HEK293T (cell line): Measurements from ENCODE around the gene ZCCHC14.

Source experiments
- CTCF ChIA-PET: fragments of 350-600 bp; formaldehyde crosslinking; extraction: SDS; loops from one replicate; lab custom pipeline; 2021; ENCODE audit warnings: antibody characterized with exemption, inconsistent platforms; lab: Yijun Ruan, JAX
- POLR2A ChIA-PET: fragments of 350-600 bp; formaldehyde crosslinking; extraction: SDS; loops from one replicate; lab custom pipeline; 2020; ENCODE audit warnings: antibody characterized with exemption, inconsistent platforms; lab: Yijun Ruan, JAX
- DNase-seq: peaks from one replicate; pipeline ENCODE4 v3.0.0; 2012; ENCODE audit warnings: mixed read lengths; ENCODE audit errors: extremely low spot score
- ARNT ChIP-seq: fragments of 450-650 bp; IDR thresholded peaks from 2 replicates; pipeline ENCODE4 v1.6.1; 2017; ENCODE audit warnings: mild to moderate bottlenecking
- BHLHE40 ChIP-seq: fragments of 450-650 bp; IDR thresholded peaks from 2 replicates; pipeline ENCODE4 v1.6.1; 2016; ENCODE audit warnings: mild to moderate bottlenecking, moderate library complexity, borderline replicate concordance
- CTBP1 ChIP-seq: fragments of 450-650 bp; IDR thresholded peaks from 2 replicates; pipeline ENCODE4 v1.6.1; 2016; ENCODE audit warnings: borderline replicate concordance
- ELF4 ChIP-seq: fragments of 450-650 bp; IDR thresholded peaks from 2 replicates; pipeline ENCODE4 v1.6.1; 2017; ENCODE audit warnings: antibody characterized with exemption
- FOXK2 ChIP-seq: fragments of 450-650 bp; IDR thresholded peaks from 2 replicates; pipeline ENCODE4 v1.6.1; 2016; ENCODE audit warnings: mild to moderate bottlenecking
- FOXM1 ChIP-seq: fragments of 450-650 bp; IDR thresholded peaks from 2 replicates; pipeline ENCODE4 v1.6.1; 2017; ENCODE audit warnings: mild to moderate bottlenecking, borderline replicate concordance
- HDGF ChIP-seq: fragments of 450-650 bp; IDR thresholded peaks from 2 replicates; pipeline ENCODE4 v1.6.1; 2017; ENCODE audit warnings: antibody characterized with exemption, borderline replicate concordance
- L3MBTL2 ChIP-seq: fragments of 450-650 bp; conservative IDR thresholded peaks from 2 replicates; pipeline ENCODE4 v1.6.1; 2016; ENCODE audit warnings: mild to moderate bottlenecking
- LEF1 ChIP-seq: fragments of 450-650 bp; IDR thresholded peaks from 2 replicates; pipeline ENCODE4 v1.6.1; 2017; ENCODE audit warnings: mild to moderate bottlenecking, borderline replicate concordance
- NFRKB ChIP-seq: fragments of 450-650 bp; IDR thresholded peaks from 2 replicates; pipeline ENCODE4 v1.6.1; 2016; ENCODE audit warnings: mild to moderate bottlenecking, moderate library complexity
- PKNOX1 ChIP-seq: fragments of 450-650 bp; IDR thresholded peaks from 2 replicates; pipeline ENCODE4 v1.6.1; 2016
- SP1 ChIP-seq: fragments of 450-650 bp; IDR thresholded peaks from 2 replicates; pipeline ENCODE4 v1.6.1; 2017
- SUZ12 ChIP-seq: fragments of 450-650 bp; IDR thresholded peaks from 2 replicates; pipeline ENCODE4 v1.6.1; 2016; ENCODE audit warnings: mild to moderate bottlenecking
- TARDBP ChIP-seq: fragments of 450-650 bp; IDR thresholded peaks from 2 replicates; pipeline ENCODE4 v1.6.1; 2016
- ZNF384 ChIP-seq: fragments of 450-650 bp; IDR thresholded peaks from 2 replicates; pipeline ENCODE4 v1.6.1; 2016

The ZCCHC14 gene

GRCh38 chr16:87461466-87461991 lies 31.3 kb downstream of the ZCCHC14 start:
- ChIA-PET CTCF (interaction anchor here (0.7 to 2.4 kb wide), 5 partner anchors 15 to 175 kb away, joined by 3 to 7 read pairs (median 4); no protein-coding TSS in a partner anchor), POLR2A (interaction anchor here (1.0 kb wide), 1 partner anchor 110 kb away, joined by 3 read pairs; no protein-coding TSS in a partner anchor)
- TF ChIP-seq CTBP1 (peak; percentile 37; the same call in 1 of the 2 replicates), ARNT (no peak)
- DNase-seq: peak; percentile 86

GRCh38 chr16:87460936-87461335 lies 31.9 kb downstream of the ZCCHC14 start:
- DNase-seq: no peak
- POLR2A ChIA-PET: interaction anchor here (1.0 kb wide), 1 partner anchor 110 kb away, joined by 3 read pairs; no protein-coding TSS in a partner anchor
- TF ChIP-seq ZNF384: no peak
- TF ChIP-seq FOXM1: no peak
- no peak for TF ChIP-seq HDGF
- TF ChIP-seq CTBP1: no peak
- TF ChIP-seq NFRKB: no peak
- TF ChIP-seq LEF1: no peak
- no peak for TF ChIP-seq BHLHE40
- no peak for TF ChIP-seq PKNOX1
- no peak for TF ChIP-seq ARNT
- no peak for TF ChIP-seq FOXK2
- no peak for TF ChIP-seq SUZ12
- CTCF ChIA-PET: interaction anchor here (0.9 to 2.4 kb wide), 2 partner anchors 46 to 175 kb away, joined by 3 to 7 read pairs; no protein-coding TSS in a partner anchor

GRCh38 chr16:87459833-87460232 lies 33.0 kb downstream of the ZCCHC14 start:
- POLR2A ChIA-PET: no interaction called here
- no peak for DNase-seq
- CTCF ChIA-PET: interaction anchor here (2.4 kb wide), 1 partner anchor 176 kb away, joined by 7 read pairs; no protein-coding TSS in a partner anchor

GRCh38 chr16:87459027-87459426 lies 33.8 kb downstream of the ZCCHC14 start:
- ChIA-PET POLR2A (no interaction called here), CTCF (no interaction called here)
- DNase-seq: no peak
- no peak for TF ChIP-seq LEF1

More at GRCh38 chr16:87459833-87460232, 33.0 kb downstream of the ZCCHC14 start:
- TF ChIP-seq NFRKB: no peak
- TF ChIP-seq HDGF: no peak
- no peak for TF ChIP-seq SP1
- no peak for TF ChIP-seq FOXK2
- TF ChIP-seq LEF1: no peak
- TF ChIP-seq ARNT: no peak
- TF ChIP-seq ZNF384: no peak
- TF ChIP-seq L3MBTL2: no peak
- TF ChIP-seq SUZ12: no peak

GRCh38 chr16:87458424-87458915 lies 34.4 kb downstream of the ZCCHC14 start:
- CTCF ChIA-PET: no interaction called here
- POLR2A ChIA-PET: no interaction called here
- no peak for TF ChIP-seq PKNOX1
- DNase-seq: no peak

GRCh38 chr16:87457709-87458423 lies 35.0 kb downstream of the ZCCHC14 start:
- CTCF ChIA-PET: no interaction called here
- DNase-seq: no peak
- TF ChIP-seq PKNOX1 (no peak), NFRKB (no peak), HDGF (no peak), SUZ12 (no peak), ARNT (no peak), LEF1 (no peak), SP1 (no peak), L3MBTL2 (no peak), BHLHE40 (no peak), CTBP1 (no peak), ELF4 (no peak), FOXM1 (no peak), FOXK2 (no peak)
- POLR2A ChIA-PET: no interaction called here

GRCh38 chr16:87457061-87457611 lies 35.7 kb downstream of the ZCCHC14 start:
- CTCF ChIA-PET: interaction anchor here (0.6 kb wide), 1 partner anchor 20 kb away, joined by 3 read pairs; no protein-coding TSS in a partner anchor
- DNase-seq: no peak
- POLR2A ChIA-PET: no interaction called here
- no peak for TF ChIP-seq SUZ12
- no peak for TF ChIP-seq TARDBP
